HEK293 (cell line): ENCODE measurements around the gene ZBTB25.

Experiments
- CTCF ChIA-PET: fragments of 350-600 bp; formaldehyde crosslinking; extraction: SDS; loops from one replicate; lab custom pipeline; 2021; ENCODE audit warnings: antibody characterized with exemption; lab: Yijun Ruan, JAX
- POLR2A ChIA-PET: fragments of 300-600 bp; formaldehyde crosslinking; extraction: SDS; loops from one replicate; lab custom pipeline; 2020; ENCODE audit warnings: antibody characterized with exemption, inconsistent platforms; lab: Yijun Ruan, JAX
- H3K27ac ChIP-seq: fragments of 200-500 bp; sonication (Bioruptor generic); 2 replicates; pipeline ENCODE4 v1.5.1; 2014; ENCODE audit warnings: low read depth, low read length, control low read depth, inconsistent platforms; ENCODE audit errors: extremely low read depth
- H3K36me3 ChIP-seq, 2 experiments: fragments of 200-500 bp in 1 of 2; sonication (Bioruptor generic) in 1 of 2; 1 replicate in 1 of 2; 2 replicates in 1 of 2; pipeline ENCODE4 v1.5.1; 2014 to 2017; ENCODE audit warnings: inconsistent platforms in 2 of 2, low read length in 2 of 2; ENCODE audit not compliant: control insufficient read depth in 2 of 2, insufficient read depth in 1 of 2
- H3K4me1 ChIP-seq: fragments of 200-500 bp; sonication (Bioruptor generic); 2 replicates; pipeline ENCODE4 v1.5.1; 2014; ENCODE audit warnings: mild to moderate bottlenecking, low read length, inconsistent platforms; ENCODE audit not compliant: control insufficient read depth, insufficient read depth
- H3K4me3 ChIP-seq: 2 replicates; pipeline ENCODE4 v1.5.1; 2011; ENCODE audit warnings: low read depth, mild to moderate bottlenecking, control low read depth, low read length, moderate library complexity
- H3K9me3 ChIP-seq: fragments of 200-500 bp; sonication (Bioruptor generic); 2 replicates; pipeline ENCODE4 v1.5.1; 2014; ENCODE audit warnings: low read depth, low read length, inconsistent platforms; ENCODE audit not compliant: control insufficient read depth, insufficient read depth
- ELK4 ChIP-seq: IDR thresholded peaks from 2 replicates; pipeline ENCODE4 v1.6.1; 2011; ENCODE audit warnings: mild to moderate bottlenecking, low read depth, low read length, borderline replicate concordance
- HOXA7 ChIP-seq: sonication (generic); formaldehyde crosslinking; IDR thresholded peaks from 2 replicates; pipeline ENCODE4 v1.8.1; 2022; ENCODE audit warnings: missing genetic modification reagents, borderline replicate concordance
- KLF9 ChIP-seq: fragments of 450-650 bp; formaldehyde crosslinking; IDR thresholded peaks from 2 replicates; pipeline ENCODE4 v1.5.1; 2016; ENCODE audit warnings: missing biosample characterization, missing genetic modification characterization, low read depth
- PBX3 ChIP-seq: sonication (generic); formaldehyde crosslinking; IDR thresholded peaks from 2 replicates; pipeline ENCODE4 v1.8.1; 2022; ENCODE audit warnings: mild to moderate bottlenecking, moderate library complexity, missing genetic modification reagents
- PRDM4 ChIP-seq: fragments of 450-650 bp; formaldehyde crosslinking; IDR thresholded peaks from 2 replicates; pipeline ENCODE4 v1.5.1; 2017; ENCODE audit warnings: missing biosample characterization, missing genetic modification characterization
- REPIN1 ChIP-seq: fragments of 450-650 bp; formaldehyde crosslinking; IDR thresholded peaks from 2 replicates; pipeline ENCODE4 v1.5.1; 2017; ENCODE audit warnings: missing biosample characterization, missing genetic modification characterization, low read depth
- TSHZ1 ChIP-seq: fragments of 450-650 bp; formaldehyde crosslinking; IDR thresholded peaks from 2 replicates; pipeline ENCODE4 v1.5.1; 2016; ENCODE audit warnings: missing biosample characterization, missing genetic modification characterization, borderline replicate concordance
- ZFP3 ChIP-seq: fragments of 450-650 bp; formaldehyde crosslinking; IDR thresholded peaks from 2 replicates; pipeline ENCODE4 v1.5.1; 2016; ENCODE audit warnings: low read depth, missing biosample characterization, missing genetic modification characterization
- ZFP41 ChIP-seq: fragments of 450-650 bp; formaldehyde crosslinking; IDR thresholded peaks from 2 replicates; pipeline ENCODE4 v1.5.1; 2016; ENCODE audit warnings: missing biosample characterization, missing genetic modification characterization, borderline replicate concordance
- ZNF138 ChIP-seq: fragments of 450-650 bp; formaldehyde crosslinking; IDR thresholded peaks from 2 replicates; pipeline ENCODE4 v1.5.1; 2016; ENCODE audit warnings: missing biosample characterization, missing genetic modification characterization, borderline replicate concordance
- ZNF146 ChIP-seq: fragments of 450-650 bp; formaldehyde crosslinking; IDR thresholded peaks from 2 replicates; pipeline ENCODE4 v1.5.1; 2016; ENCODE audit warnings: missing biosample characterization, missing genetic modification characterization
- ZNF335 ChIP-seq: fragments of 450-650 bp; formaldehyde crosslinking; conservative IDR thresholded peaks from 2 replicates; pipeline ENCODE4 v1.5.1; 2016; ENCODE audit warnings: missing biosample characterization, missing genetic modification characterization
- ZNF350 ChIP-seq: fragments of 450-650 bp; formaldehyde crosslinking; IDR thresholded peaks from 2 replicates; pipeline ENCODE4 v1.5.0; 2017; ENCODE audit warnings: missing biosample characterization, mild to moderate bottlenecking, missing genetic modification characterization
- ZNF37A ChIP-seq: fragments of 450-650 bp; IDR thresholded peaks from 2 replicates; pipeline ENCODE4 v1.5.1; 2018; ENCODE audit warnings: missing biosample characterization, missing genetic modification characterization
- ZNF473 ChIP-seq: fragments of 450-650 bp; formaldehyde crosslinking; IDR thresholded peaks from 2 replicates; pipeline ENCODE4 v1.5.1; 2017; ENCODE audit warnings: missing biosample characterization, missing genetic modification characterization
- ZNF660 ChIP-seq: fragments of 450-650 bp; IDR thresholded peaks from 2 replicates; pipeline ENCODE4 v1.5.1; 2018; ENCODE audit warnings: missing biosample characterization, mild to moderate bottlenecking, missing genetic modification characterization
- ZNF692 ChIP-seq: fragments of 450-650 bp; formaldehyde crosslinking; IDR thresholded peaks from 2 replicates; pipeline ENCODE4 v1.5.1; 2016; ENCODE audit warnings: missing biosample characterization, missing genetic modification characterization
- ZNF768 ChIP-seq: fragments of 450-650 bp; formaldehyde crosslinking; IDR thresholded peaks from 2 replicates; pipeline ENCODE4 v1.5.1; 2018; ENCODE audit warnings: missing biosample characterization, mild to moderate bottlenecking, missing genetic modification characterization
- ZSCAN18 ChIP-seq: fragments of 450-650 bp; formaldehyde crosslinking; IDR thresholded peaks from 2 replicates; pipeline ENCODE4 v1.5.1; 2016; ENCODE audit warnings: missing biosample characterization, missing genetic modification characterization
- ZXDB ChIP-seq: fragments of 450-650 bp; formaldehyde crosslinking; IDR thresholded peaks from 2 replicates; pipeline ENCODE4 v1.5.1; 2016; ENCODE audit warnings: missing biosample characterization, missing genetic modification characterization

ZBTB25 gene

GRCh38 chr14:64474698-64475097 lies 28.9 kb downstream of the ZBTB25 start:
- Histone ChIP-seq H3K27ac (no peak overlapping the region), H3K36me3 (no peaks in the 10 kb centered on the region), H3K9me3 (no peaks in the 10 kb centered on the region), H3K4me1 (peaks cover 11% of the 10 kb centered on the region; the same call in 1 of the 2 replicates), H3K4me3 (no peak overlapping the region)
- TF ChIP-seq ZNF37A, result no peak
- no peak for TF ChIP-seq ZNF350
- no peak for TF ChIP-seq TSHZ1 (tag by site-specific recombination)
- no peak for TF ChIP-seq ZNF335 (tag by site-specific recombination)
- TF ChIP-seq ZNF473, result no peak
- TF ChIP-seq REPIN1, result no peak
- TF ChIP-seq ZFP3 (tag by site-specific recombination), result no peak
- no peak for TF ChIP-seq ZNF660 (tag by site-specific recombination)
- TF ChIP-seq KLF9 (tag by site-specific recombination), result no peak
- no peak for TF ChIP-seq PBX3
- no peak for TF ChIP-seq ZNF768 (tag by site-specific recombination)
- no peak for TF ChIP-seq ZNF146 (tag by site-specific recombination)
- no peak for TF ChIP-seq ZSCAN18 (tag by site-specific recombination)
- no peak for TF ChIP-seq ZNF692 (tag by site-specific recombination)
- no peak for TF ChIP-seq PRDM4 (tag by site-specific recombination)
- no peak for TF ChIP-seq ZFP41
- no peak for TF ChIP-seq ZNF138 (tag by site-specific recombination)
- TF ChIP-seq HOXA7 (CRISPR knock-in tag), result no peak
- no peak for TF ChIP-seq ELK4
- TF ChIP-seq ZXDB, result no peak
- ChIA-PET POLR2A (interaction anchor here (0.7 to 1.1 kb wide), 2 partner anchors 30 to 109 kb away, joined by 3 read pairs; partner anchors contain the start of gene ZBTB1), CTCF (interaction anchor here (0.5 to 1.2 kb wide), 2 partner anchors 128 to 130 kb away, joined by 3 to 7 read pairs; no protein-coding TSS in a partner anchor)
